ENCODE measurements around the gene RETN.

Gene RETN

GRCh38 chr19:7709932-7710460, 41.1 kb downstream of the RETN start:
- Histone ChIP-seq H3K27me3 (ENCODE audit: insufficient read depth, low read length) (no peaks in the 10 kb centered on the region), H2BK5ac (ENCODE audit: low read depth, low read length, poor library complexity) (no peak overlapping the region), H3K4me2 (ENCODE audit: low read length) (no peak overlapping the region), H2BK12ac (ENCODE audit: low read length) (no peak overlapping the region), H2BK120ac (ENCODE audit: insufficient read depth, low read length, poor library complexity) (no peak overlapping the region), H3K27ac (ENCODE audit: low read depth, low read length) (no peak overlapping the region), H3K18ac (ENCODE audit: low read length) (no peak overlapping the region), H3K79me2 (ENCODE audit: control insufficient read depth, insufficient read depth, low read length, poor library complexity) (no peaks in the 10 kb centered on the region), H4K8ac (ENCODE audit: low read depth, low read length) (no peak overlapping the region), H2AFZ (ENCODE audit: insufficient read depth, low read length, poor library complexity) (no peak overlapping the region), H3K9me3 (ENCODE audit: insufficient read depth, low read depth, low read length) (no peaks in the 10 kb centered on the region), H4K12ac (ENCODE audit: low read depth, low read length) (no peak overlapping the region), H3K4me1 (ENCODE audit: control insufficient read depth in 1 of 2, insufficient read depth in 2 of 2, low read length in 2 of 2) (no peaks in the 10 kb centered on the region), H2AK5ac (ENCODE audit: low read length) (no peak overlapping the region), H3K9ac (ENCODE audit: low read length) (no peak overlapping the region), H3K36me3 (ENCODE audit: control insufficient read depth in 1 of 2, insufficient read depth in 2 of 2, low read length in 2 of 2) (no peaks in the 10 kb centered on the region), H3K4me3 (ENCODE audit: low read depth, low read length) (no peak overlapping the region), H4K91ac (ENCODE audit: low read depth, low read length) (no peak overlapping the region), H3K23ac (ENCODE audit: low read length) (no peak overlapping the region), H3K14ac (ENCODE audit: low read length) (no peak overlapping the region), H3K4ac (ENCODE audit: low read depth, low read length) (no peak overlapping the region), H3K79me1 (ENCODE audit: low read length) (no peaks in the 10 kb centered on the region)
- no CpG with 5 or more reads among the region's 10 CpGs for WGBS (ENCODE audit: extremely low coverage, insufficient coverage, insufficient read length)
- DNase-seq, result no peak

- Histone ChIP-seq H3K79me2 (ENCODE audit: control insufficient read depth, insufficient read depth, low read length, poor library complexity) (no peaks in the 10 kb centered on the region), H3K4me1 (ENCODE audit: control insufficient read depth in 1 of 2, insufficient read depth in 2 of 2, low read length in 2 of 2) (no peaks in the 10 kb centered on the region), H3K27me3 (ENCODE audit: insufficient read depth, low read length) (no peaks in the 10 kb centered on the region), H3K9ac (ENCODE audit: low read length) (no peak overlapping the region), H2AFZ (ENCODE audit: insufficient read depth, low read length, poor library complexity) (no peak overlapping the region), H4K12ac (ENCODE audit: low read depth, low read length) (no peak overlapping the region), H3K23ac (ENCODE audit: low read length) (no peak overlapping the region), H4K8ac (ENCODE audit: low read depth, low read length) (no peak overlapping the region), H2AK5ac (ENCODE audit: low read length) (no peak overlapping the region), H3K4ac (ENCODE audit: low read depth, low read length) (no peak overlapping the region), H2BK120ac (ENCODE audit: insufficient read depth, low read length, poor library complexity) (no peak overlapping the region), H3K4me3 (ENCODE audit: low read depth, low read length) (no peak overlapping the region), H3K18ac (ENCODE audit: low read length) (no peak overlapping the region), H3K14ac (ENCODE audit: low read length) (no peak overlapping the region), H3K79me1 (ENCODE audit: low read length) (no peaks in the 10 kb centered on the region), H3K9me3 (ENCODE audit: insufficient read depth, low read depth, low read length) (no peaks in the 10 kb centered on the region), H2BK12ac (ENCODE audit: low read length) (no peak overlapping the region), H4K91ac (ENCODE audit: low read depth, low read length) (no peak overlapping the region), H2BK5ac (ENCODE audit: low read depth, low read length, poor library complexity) (no peak overlapping the region), H3K36me3 (ENCODE audit: control insufficient read depth in 1 of 2, insufficient read depth in 2 of 2, low read length in 2 of 2) (no peaks in the 10 kb centered on the region), H3K4me2 (ENCODE audit: low read length) (no peak overlapping the region), H3K27ac (ENCODE audit: low read depth, low read length) (no peak overlapping the region)
- DNase-seq, result no peak
- WGBS (ENCODE audit: extremely low coverage, insufficient coverage, insufficient read length), result no CpG with 5 or more reads among the region's 5 CpGs
These were observed 41.8 kb downstream of the RETN start for GRCh38 chr19:7710616-7711015.

GRCh38 chr19:7715671-7716070, 46.8 kb downstream of the RETN start:
- Histone ChIP-seq H3K4me3 (ENCODE audit: low read depth, low read length) (no peak overlapping the region), H3K4ac (ENCODE audit: low read depth, low read length) (no peak overlapping the region), H3K79me2 (ENCODE audit: control insufficient read depth, insufficient read depth, low read length, poor library complexity) (no peaks in the 10 kb centered on the region), H3K27ac (ENCODE audit: low read depth, low read length) (no peak overlapping the region), H2AK5ac (ENCODE audit: low read length) (no peak overlapping the region), H3K27me3 (ENCODE audit: insufficient read depth, low read length) (no peaks in the 10 kb centered on the region), H2BK5ac (ENCODE audit: low read depth, low read length, poor library complexity) (no peak overlapping the region), H2BK12ac (ENCODE audit: low read length) (no peak overlapping the region), H3K9ac (ENCODE audit: low read length) (no peak overlapping the region), H3K79me1 (ENCODE audit: low read length) (no peaks in the 10 kb centered on the region), H4K91ac (ENCODE audit: low read depth, low read length) (no peak overlapping the region), H3K4me1 (ENCODE audit: control insufficient read depth in 1 of 2, insufficient read depth in 2 of 2, low read length in 2 of 2) (no peaks in the 10 kb centered on the region), H3K23ac (ENCODE audit: low read length) (no peak overlapping the region), H3K14ac (ENCODE audit: low read length) (no peak overlapping the region), H2AFZ (ENCODE audit: insufficient read depth, low read length, poor library complexity) (no peak overlapping the region), H2BK120ac (ENCODE audit: insufficient read depth, low read length, poor library complexity) (no peak overlapping the region), H4K12ac (ENCODE audit: low read depth, low read length) (no peak overlapping the region), H4K8ac (ENCODE audit: low read depth, low read length) (no peak overlapping the region), H3K36me3 (ENCODE audit: control insufficient read depth in 1 of 2, insufficient read depth in 2 of 2, low read length in 2 of 2) (no peaks in the 10 kb centered on the region), H3K4me2 (ENCODE audit: low read length) (no peak overlapping the region), H3K18ac (ENCODE audit: low read length) (no peak overlapping the region), H3K9me3 (ENCODE audit: insufficient read depth, low read depth, low read length) (no peaks in the 10 kb centered on the region)
- no CpG with 5 or more reads among the region's 1 CpG for WGBS (ENCODE audit: extremely low coverage, insufficient coverage, insufficient read length)
- no peak for DNase-seq

GRCh38 chr19:7716762-7717161, 47.9 kb downstream of the RETN start:
- no peak for DNase-seq
- Histone ChIP-seq H2BK5ac (ENCODE audit: low read depth, low read length, poor library complexity) (no peak overlapping the region), H3K27me3 (ENCODE audit: insufficient read depth, low read length) (no peaks in the 10 kb centered on the region), H4K12ac (ENCODE audit: low read depth, low read length) (no peak overlapping the region), H3K79me2 (ENCODE audit: control insufficient read depth, insufficient read depth, low read length, poor library complexity) (no peaks in the 10 kb centered on the region), H3K4me3 (ENCODE audit: low read depth, low read length) (no peak overlapping the region), H4K91ac (ENCODE audit: low read depth, low read length) (no peak overlapping the region), H2AK5ac (ENCODE audit: low read length) (no peak overlapping the region), H3K9me3 (ENCODE audit: insufficient read depth, low read depth, low read length) (no peaks in the 10 kb centered on the region), H2BK120ac (ENCODE audit: insufficient read depth, low read length, poor library complexity) (no peak overlapping the region), H2AFZ (ENCODE audit: insufficient read depth, low read length, poor library complexity) (no peak overlapping the region), H3K18ac (ENCODE audit: low read length) (no peak overlapping the region), H3K4me1 (ENCODE audit: control insufficient read depth in 1 of 2, insufficient read depth in 2 of 2, low read length in 2 of 2) (no peaks in the 10 kb centered on the region), H3K27ac (ENCODE audit: low read depth, low read length) (no peak overlapping the region), H2BK12ac (ENCODE audit: low read length) (no peak overlapping the region), H3K9ac (ENCODE audit: low read length) (no peak overlapping the region), H3K36me3 (ENCODE audit: control insufficient read depth in 1 of 2, insufficient read depth in 2 of 2, low read length in 2 of 2) (no peaks in the 10 kb centered on the region), H3K4me2 (ENCODE audit: low read length) (no peak overlapping the region), H3K23ac (ENCODE audit: low read length) (no peak overlapping the region), H3K79me1 (ENCODE audit: low read length) (no peaks in the 10 kb centered on the region), H3K4ac (ENCODE audit: low read depth, low read length) (no peak overlapping the region), H4K8ac (ENCODE audit: low read depth, low read length) (no peak overlapping the region), H3K14ac (ENCODE audit: low read length) (no peak overlapping the region)
- no CpG with 5 or more reads among the region's 1 CpG for WGBS (ENCODE audit: extremely low coverage, insufficient coverage, insufficient read length)

All from trophoblast cell (in vitro differentiated cells and primary cell).